ENCODE measurements around the gene SLC8B1. TPM values are rescaled to one million over a fixed set of nuclear protein-coding genes. Genes with fewer than 3 reads are reported as not detected.

The SLC8B1 gene
- total and polyA plus RNA-seq, 9 of the 15 experiments (the other 6 are each of a cell fraction or from before 2014, with no cell fraction given): 0.86 to 34.1 (median 18.5) TPM

DNA sequence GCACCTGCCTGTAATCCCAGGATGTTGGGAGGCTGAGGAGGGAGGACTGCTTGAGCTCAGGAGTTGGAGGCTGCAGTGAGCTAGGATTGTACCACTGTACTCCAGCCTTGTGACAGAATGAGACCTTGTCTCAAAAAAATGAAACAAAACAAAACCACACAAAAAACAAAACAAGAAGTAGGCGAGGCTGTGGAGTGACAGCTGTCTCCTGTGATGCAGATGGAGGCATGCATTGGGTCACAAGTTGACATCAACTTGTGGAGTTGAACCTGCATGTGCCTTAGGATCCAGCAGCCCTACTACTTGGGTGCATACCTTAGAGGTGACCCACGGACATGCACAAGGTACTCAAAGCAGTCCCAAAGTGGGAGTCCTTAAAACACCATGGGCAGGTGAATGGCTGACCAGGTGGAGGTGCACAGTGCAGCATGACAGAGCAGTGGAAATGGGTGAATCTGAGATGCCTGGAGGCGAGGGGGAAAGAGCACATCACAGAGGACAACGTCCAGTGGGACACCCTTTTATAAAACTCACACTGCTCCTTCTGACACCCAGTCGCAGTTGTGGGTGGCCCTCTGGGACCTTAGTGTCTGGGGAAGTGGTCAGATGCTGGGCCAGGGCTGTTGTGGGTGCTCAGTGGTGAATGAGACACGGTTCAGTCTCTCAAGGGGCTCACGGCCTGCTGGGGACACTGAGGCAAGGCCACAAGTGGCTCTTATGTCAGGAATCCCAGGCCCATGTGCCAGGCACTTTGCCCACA, 36.2 kb upstream of the SLC8B1 start:
- Histone ChIP-seq H4K20me1 (replicated peaks; ENCODE audit: control insufficient read depth, insufficient read depth, low read length) (0 out of 2 replicates have a peak, but pooled peaks cover 3% of the 10 kb centered on the region), H3K9me3 (replicated peaks; ENCODE audit: control insufficient read depth, insufficient read depth, low read depth, low read length) (no peaks in the 10 kb centered on the region), H3K36me3 (ENCODE audit: control insufficient read depth, insufficient read depth, low read length) (peaks cover 52% of the 10 kb centered on the region; the same call in 2 of the 3 replicates), H3K4me3 (no peak overlapping the region), H3K79me2 (ENCODE audit: control insufficient read depth, insufficient read depth, low read length) (no peaks in the 10 kb centered on the region), H3K4me2 (ENCODE audit: insufficient read depth, low read length) (no peak overlapping the region), H3K27me3 (ENCODE audit: control insufficient read depth in 2 of 2, insufficient read depth in 2 of 2, low read length in 2 of 2) (no peaks in the 10 kb centered on the region), H3K9me1 (ENCODE audit: control insufficient read depth, insufficient read depth, low read length) (no peaks in the 10 kb centered on the region), H3K4me1 (replicated peaks in 1 of 2; ENCODE audit: control insufficient read depth in 2 of 2, insufficient read depth in 2 of 2, low read length in 2 of 2) (no peaks in the 10 kb centered on the region; a peak in 1 of 5 replicates), H2AFZ (ENCODE audit: low read depth, low read length) (no peak overlapping the region), H3K27ac (ENCODE audit: extremely low read depth, low read depth, low read length) (no peak overlapping the region), H3K9ac (ENCODE audit: insufficient read depth in 1 of 2, low read depth in 2 of 2, low read length in 2 of 2) (0 out of 4 replicates have a peak overlapping the region, but pooled peaks of 1 of the 2 experiments have one; percentile 3)
- no TSS peak for BruUV-seq (replicated peaks)
- ChIA-PET POLR2A (interaction anchor here (0.8 kb wide), 1 partner anchor 184 kb away, joined by 4 read pairs; no protein-coding TSS in a partner anchor), CTCF (ENCODE audit: low intra/inter-chr PET ratio) (no interaction called here)
- no peak for FAIRE-seq
- DNase-seq (ENCODE audit: extremely low read depth in 1 of 4, low spot score in 3 of 4): no peak
- in situ Hi-C loops (cut with MboI) (no loop called here), intact Hi-C loops (cut with micrococcal nuclease) (no loop called here)
- no peak for ATAC-seq
- WGBS (ENCODE audit: insufficient coverage, low coverage, missing lambda C conversion rate): 51% methylated on average over 7 of the region's 7 CpGs
- TF ChIP-seq LEF1 (IDR thresholded peaks at IDR 0.05) (no peak), CUX1 (CRISPR knock-in tag; IDR thresholded peaks at IDR 0.05) (no peak), MBD1 (CRISPR knock-in tag; IDR thresholded peaks at IDR 0.05) (no peak), ZNF280A (IDR thresholded peaks at IDR 0.05; ENCODE audit: low read depth, partially characterized antibody) (no peak), MCM3 (IDR thresholded peaks at IDR 0.05) (no peak), IRF2 (CRISPR knock-in tag; IDR thresholded peaks at IDR 0.05) (no peak), E2F5 (CRISPR knock-in tag; IDR thresholded peaks at IDR 0.05) (no peak), PHF21A (IDR thresholded peaks at IDR 0.05; ENCODE audit: borderline replicate concordance, low read depth) (no peak)
- TF ChIP-seq, protein P1, sequence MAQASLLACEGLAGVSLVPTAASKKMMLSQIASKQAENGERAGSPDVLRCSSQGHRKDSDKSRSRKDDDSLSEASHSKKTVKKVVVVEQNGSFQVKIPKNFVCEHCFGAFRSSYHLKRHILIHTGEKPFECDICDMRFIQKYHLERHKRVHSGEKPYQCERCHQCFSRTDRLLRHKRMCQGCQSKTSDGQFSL (CRISPR knock-in tag; IDR thresholded peaks at IDR 0.05): no peak
- TF ChIP-seq, protein P1 (tag; IDR thresholded peaks at IDR 0.05): no peak

Measured in K562 (cell line).